HepG2 (cell line): ENCODE results near the gene ADORA2B. TPM values are rescaled to one million over a fixed set of nuclear protein-coding genes. Genes with fewer than 3 reads are reported as not detected.

Source experiments
- ATF5 ChIP-seq: sonication (generic); formaldehyde crosslinking; IDR thresholded peaks from 2 replicates; pipeline ENCODE4 v1.4.0; 2020; ENCODE audit warnings: mild to moderate bottlenecking, low read depth, missing genetic modification reagents
- CHCHD3 ChIP-seq: sonication (generic); formaldehyde crosslinking; IDR thresholded peaks from 2 replicates; pipeline ENCODE4 v1.8.0; 2022; ENCODE audit warnings: mild to moderate bottlenecking, missing genetic modification reagents, moderate library complexity
- DPF2 ChIP-seq: sonication (generic); formaldehyde crosslinking; IDR thresholded peaks from 2 replicates; pipeline ENCODE4 v1.4.0; 2020; ENCODE audit warnings: mild to moderate bottlenecking, low read depth, missing genetic modification reagents, borderline replicate concordance
- DRAP1 ChIP-seq: IDR thresholded peaks from 2 replicates; pipeline ENCODE4 v1.6.1; 2016; ENCODE audit warnings: missing genetic modification reagents, missing compliant biosample characterization
- LBX2 ChIP-seq: sonication (generic); formaldehyde crosslinking; IDR thresholded peaks from 2 replicates; pipeline ENCODE4 v1.5.0; 2020; ENCODE audit warnings: missing genetic modification reagents, mild to moderate bottlenecking, borderline replicate concordance
- NAIF1 ChIP-seq: sonication (generic); formaldehyde crosslinking; IDR thresholded peaks from 2 replicates; pipeline ENCODE4 v1.5.0; 2020; ENCODE audit warnings: mild to moderate bottlenecking, missing genetic modification reagents, borderline replicate concordance
- PBX3 ChIP-seq: sonication (generic); formaldehyde crosslinking; IDR thresholded peaks from 2 replicates; pipeline ENCODE4 v1.8.1; 2023; ENCODE audit warnings: missing genetic modification reagents, inconsistent platforms, borderline replicate concordance
- SMAD1 ChIP-seq: sonication (generic); formaldehyde crosslinking; IDR thresholded peaks from 2 replicates; pipeline ENCODE4 v1.4.0; 2020; ENCODE audit warnings: missing genetic modification reagents, low read depth, mild to moderate bottlenecking, borderline replicate concordance
- SMARCC2 ChIP-seq: fragments of 450-650 bp; IDR thresholded peaks from 2 replicates; pipeline ENCODE4 v1.6.1; 2017; ENCODE audit warnings: antibody characterized with exemption, mild to moderate bottlenecking
- SRSF4 ChIP-seq: fragments of 200-400 bp; formaldehyde crosslinking; IDR thresholded peaks from one replicate; pipeline ENCODE4 v1.6.1; 2018; ENCODE audit warnings: mild to moderate bottlenecking, low read depth, low read length, moderate library complexity; ENCODE audit not compliant: poor library complexity, severe bottlenecking
- SSRP1 ChIP-seq: IDR thresholded peaks from 2 replicates; pipeline ENCODE4 v1.6.1; 2016; ENCODE audit warnings: control low read depth
- ZBTB44 ChIP-seq: sonication (generic); formaldehyde crosslinking; IDR thresholded peaks from 2 replicates; pipeline ENCODE4 v1.4.0; 2020; ENCODE audit warnings: missing genetic modification reagents
- ZKSCAN1 ChIP-seq: fragments of 150-350 bp; IDR thresholded peaks from 2 replicates; pipeline ENCODE4 v1.6.1; 2014; ENCODE audit warnings: low read length
- ZNF234 ChIP-seq: sonication (generic); formaldehyde crosslinking; conservative IDR thresholded peaks from 2 replicates; pipeline ENCODE4 v1.5.1; 2020; ENCODE audit warnings: mild to moderate bottlenecking, missing genetic modification reagents
- ZNF354B ChIP-seq: sonication (generic); formaldehyde crosslinking; IDR thresholded peaks from 2 replicates; pipeline ENCODE4 v1.8.0; 2022; ENCODE audit warnings: mild to moderate bottlenecking, missing genetic modification reagents
- ZNF609 ChIP-seq: sonication (generic); formaldehyde crosslinking; IDR thresholded peaks from 2 replicates; pipeline ENCODE4 v1.4.0; 2020; ENCODE audit warnings: mild to moderate bottlenecking, missing genetic modification reagents, borderline replicate concordance
- ZNF619 ChIP-seq: sonication (generic); formaldehyde crosslinking; IDR thresholded peaks from 2 replicates; pipeline ENCODE4 v1.4.0; 2020; ENCODE audit warnings: mild to moderate bottlenecking, missing genetic modification reagents
- polyA plus RNA-seq, 8 experiments: library from polyadenylated mRNA; depleted of rRNA in 3 of 8; stranded (reverse) in 7 of 8; unstranded in 1 of 8; fragments of >200 nt; fragmentation: Illumina TruSeq in 4 of 8; extraction: Trizol in 4 of 8; gene quantifications; 2 replicates each; pipeline versions ENCODE4 v1.2.1 to v1.2.3, GENCODE V29; 2011 to 2016; ENCODE audit warnings: low read depth in 4 of 8, missing spikeins in 1 of 8, mixed read lengths in 1 of 8; ENCODE audit not compliant: insufficient read depth in 1 of 8
- total RNA-seq, 5 experiments: library from RNA; depleted of rRNA; stranded (reverse); fragments of >200 nt; fragmentation: Illumina TruSeq; extraction: Trizol; gene quantifications; 2 replicates each; pipeline ENCODE4 v1.2.3, GENCODE V29; 2016; ENCODE audit warnings: low read depth in 1 of 5

Gene ADORA2B
- total and polyA plus RNA-seq, 2 of the 13 experiments (the other 11 are each of a cell fraction or from before 2014, with no cell fraction given): 10.4 to 20.0 TPM

- TF ChIP-seq ZNF609 (CRISPR knock-in tag) (peak; percentile 54; the same call in 1 of the 2 replicates), PBX3 (CRISPR knock-in tag) (no peak), ZBTB44 (CRISPR knock-in tag) (no peak), ZNF619 (CRISPR knock-in tag) (0 out of 2 replicates have a peak, but pooled peaks have one; percentile 18), ZKSCAN1 (no peak), ZNF234 (CRISPR knock-in tag) (0 out of 2 replicates have a peak, but pooled peaks have one; percentile 51), ZNF354B (CRISPR knock-in tag) (no peak), LBX2 (CRISPR knock-in tag) (no peak; the same call in 1 of the 2 replicates), SSRP1 (CRISPR knock-in tag) (no peak), ATF5 (0 out of 2 replicates have a peak, but pooled peaks have one; percentile 40), CHCHD3 (CRISPR knock-in tag) (0 out of 2 replicates have a peak, but pooled peaks have one; percentile 50), NAIF1 (CRISPR knock-in tag) (no peak), DRAP1 (CRISPR knock-in tag) (no peak), SRSF4 (no peak), DPF2 (no peak), SMARCC2 (no peak), SMAD1 (CRISPR knock-in tag) (peak; percentile 63; the same call in 1 of the 2 replicates)
Observed at GRCh38 chr17:15944759-15945526, at the start of gene ADORA2B (continued).
